ENCODE data around the gene ZXDC.

Gene ZXDC

DNA sequence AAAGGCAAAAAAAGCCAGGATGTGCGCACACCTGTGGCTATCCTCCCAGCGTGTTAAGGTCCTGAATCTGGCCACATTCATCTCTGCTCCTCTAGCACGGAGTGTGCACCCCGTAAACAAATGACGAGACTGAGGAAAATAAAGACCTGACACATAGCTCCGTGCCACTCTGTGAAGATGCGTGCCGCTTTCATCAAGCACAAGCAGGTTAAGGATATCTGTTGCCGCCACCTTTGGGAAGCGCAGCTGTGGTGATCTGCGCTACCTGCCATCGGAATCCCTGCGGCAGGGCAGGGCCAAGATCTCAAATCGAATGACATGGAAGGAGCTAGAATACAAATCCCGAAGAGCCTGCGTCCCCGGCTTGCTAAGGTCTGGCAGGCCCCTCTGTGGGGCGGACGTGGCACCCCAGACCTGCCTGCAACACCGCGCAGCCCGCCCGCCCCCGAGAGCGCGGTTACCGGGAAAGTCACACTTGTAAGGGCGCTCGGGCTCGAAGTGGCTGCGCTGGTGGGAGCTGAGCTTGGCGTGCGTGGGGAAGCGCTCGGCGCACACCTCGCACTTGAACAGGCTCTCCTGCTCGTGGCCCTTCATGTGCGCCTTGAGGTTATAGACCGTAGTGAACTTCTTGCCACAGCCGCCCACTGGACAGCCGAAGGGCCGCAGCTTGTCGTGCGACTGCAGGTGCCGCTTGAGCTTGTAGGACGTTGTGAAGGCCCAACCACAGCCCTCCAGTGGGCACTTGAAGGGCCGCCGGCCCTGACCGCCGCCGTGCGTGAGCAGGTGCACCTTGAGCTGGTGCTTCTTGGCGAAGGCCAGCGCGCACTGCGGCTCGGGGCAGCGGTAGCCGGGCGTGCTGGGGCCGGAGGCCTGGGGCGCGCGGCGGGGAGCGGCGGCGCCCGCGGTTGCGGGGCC is 936 bp downstream of the ZXDC start:
- DNase-seq (ENCODE audit: low read depth) = peak; percentile 9

DNA sequence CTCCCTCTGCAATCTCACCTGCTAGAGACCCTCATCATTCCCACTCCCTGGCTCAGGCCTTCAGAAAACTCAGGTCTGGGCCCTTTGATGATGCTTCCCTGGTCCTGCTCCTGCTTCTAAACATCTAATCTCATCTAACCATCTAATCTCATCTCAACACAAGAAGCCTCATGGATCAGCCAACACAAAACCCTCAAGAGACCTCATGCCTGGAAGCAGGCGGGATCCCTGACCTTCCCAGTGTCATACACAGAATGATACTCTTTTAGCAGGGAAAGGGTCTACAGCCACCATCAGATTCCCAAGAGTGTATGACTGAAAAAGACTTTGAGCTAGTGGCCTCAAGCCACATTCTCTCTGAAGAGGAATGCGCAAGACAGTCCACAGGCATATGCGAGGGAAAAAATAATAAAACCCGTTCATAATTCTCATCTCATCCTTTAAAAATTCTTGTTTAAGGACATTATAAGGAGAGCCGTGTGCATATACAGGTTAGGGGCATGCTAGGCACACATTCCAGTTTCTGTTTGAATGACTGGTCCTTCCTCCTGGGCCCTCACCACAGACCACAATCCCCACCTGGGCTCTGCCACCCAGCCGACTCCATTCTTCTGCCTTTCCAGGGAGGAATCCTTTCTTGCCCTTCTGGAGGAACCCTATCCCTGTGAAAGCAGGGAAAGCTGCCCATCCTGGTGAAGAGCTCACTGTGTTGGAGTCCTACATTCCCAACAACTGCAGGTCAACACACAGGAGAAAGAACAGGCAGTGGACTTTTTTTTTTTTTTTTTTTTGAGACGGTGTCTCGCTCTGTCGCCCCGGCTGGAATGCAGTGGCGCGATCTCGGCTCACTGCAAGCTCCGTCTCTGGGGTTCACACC is 2.2 kb downstream of the ZXDC start:
- no peak for DNase-seq (ENCODE audit: low read depth)

- no peak for DNase-seq (ENCODE audit: low read depth)
Measured at GRCh38 chr3:126472277-126473006, 3.2 kb downstream of the ZXDC start.

DNA sequence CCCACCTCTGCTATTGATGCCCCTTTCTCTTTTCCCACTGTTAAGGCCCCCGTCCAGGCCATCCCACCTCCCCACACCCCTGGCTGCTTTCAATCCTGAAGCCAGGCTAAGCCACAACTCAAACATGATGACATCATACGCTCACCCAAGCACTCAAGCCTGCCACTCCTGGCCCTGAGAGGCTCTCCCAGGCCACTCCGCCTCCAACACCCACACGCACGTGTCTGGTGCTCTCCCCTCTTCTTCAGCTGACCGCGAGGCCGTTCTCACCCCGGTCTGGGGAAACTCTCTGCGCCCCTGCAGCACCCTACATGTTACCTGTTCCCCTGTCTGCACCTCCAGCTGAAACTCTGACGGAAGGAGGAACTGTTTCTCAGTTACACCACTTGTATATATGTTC is 6.2 kb downstream of the ZXDC start:
- DNase-seq (ENCODE audit: low read depth) = no peak

DNA sequence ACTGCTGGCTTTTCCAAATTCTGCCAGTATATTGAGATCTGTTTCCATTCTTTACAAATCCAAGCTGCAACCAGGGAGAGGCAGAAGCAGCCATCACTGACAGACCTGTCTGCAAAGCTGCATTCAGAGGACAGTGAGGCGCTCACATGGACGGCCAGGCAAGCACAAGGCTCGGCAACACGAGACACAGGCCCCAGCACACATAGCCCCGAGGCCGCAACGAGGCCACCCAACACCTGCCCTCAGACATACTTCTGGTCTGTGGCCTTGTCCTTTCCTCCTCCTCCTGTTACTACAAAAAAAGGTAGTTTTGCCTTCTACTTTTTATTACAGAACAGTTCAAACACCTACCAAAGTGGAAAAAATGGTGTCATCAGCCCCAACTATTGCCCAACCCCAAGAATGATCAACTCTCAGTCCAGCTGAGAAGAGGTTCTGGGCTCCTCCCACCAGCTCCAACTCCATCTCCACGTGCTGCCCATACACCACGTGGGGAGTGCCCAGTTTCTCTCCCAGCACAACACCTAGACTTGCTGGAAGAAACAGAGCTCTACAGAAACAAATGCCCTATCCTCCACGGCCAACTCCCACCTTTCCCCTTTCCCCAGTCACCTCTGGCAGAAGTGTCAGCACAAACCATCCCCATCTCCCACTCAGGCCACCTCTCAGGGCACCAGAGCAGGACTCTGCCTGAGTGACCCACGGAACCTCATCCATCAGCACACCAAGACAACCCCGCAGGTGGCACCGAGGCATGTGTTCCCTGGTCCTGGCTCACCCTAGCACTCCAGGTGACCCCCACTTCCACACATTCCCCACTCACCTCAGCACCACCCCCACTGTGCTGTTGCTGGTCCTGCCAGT is 7.4 kb downstream of the ZXDC start:
- DNase-seq (ENCODE audit: low read depth) = no peak

DNA sequence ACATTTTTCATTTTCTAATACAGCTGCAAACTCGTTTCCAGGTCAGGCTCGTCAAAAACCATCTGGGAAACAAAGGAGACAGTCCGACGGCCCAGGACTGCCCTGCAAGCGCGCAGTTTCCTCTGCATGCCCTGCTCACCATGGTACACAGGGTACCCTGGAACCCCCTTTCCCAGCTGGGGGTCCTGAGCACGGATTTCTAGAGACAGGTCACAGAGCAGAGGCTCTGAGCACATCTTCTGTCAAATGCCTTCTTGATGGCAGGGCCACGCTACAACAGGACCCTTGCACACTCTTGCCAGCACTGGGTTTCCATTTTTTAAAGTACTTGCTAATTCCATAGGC is 8.1 kb downstream of the ZXDC start:
- no peak for DNase-seq (ENCODE audit: low read depth)

DNA sequence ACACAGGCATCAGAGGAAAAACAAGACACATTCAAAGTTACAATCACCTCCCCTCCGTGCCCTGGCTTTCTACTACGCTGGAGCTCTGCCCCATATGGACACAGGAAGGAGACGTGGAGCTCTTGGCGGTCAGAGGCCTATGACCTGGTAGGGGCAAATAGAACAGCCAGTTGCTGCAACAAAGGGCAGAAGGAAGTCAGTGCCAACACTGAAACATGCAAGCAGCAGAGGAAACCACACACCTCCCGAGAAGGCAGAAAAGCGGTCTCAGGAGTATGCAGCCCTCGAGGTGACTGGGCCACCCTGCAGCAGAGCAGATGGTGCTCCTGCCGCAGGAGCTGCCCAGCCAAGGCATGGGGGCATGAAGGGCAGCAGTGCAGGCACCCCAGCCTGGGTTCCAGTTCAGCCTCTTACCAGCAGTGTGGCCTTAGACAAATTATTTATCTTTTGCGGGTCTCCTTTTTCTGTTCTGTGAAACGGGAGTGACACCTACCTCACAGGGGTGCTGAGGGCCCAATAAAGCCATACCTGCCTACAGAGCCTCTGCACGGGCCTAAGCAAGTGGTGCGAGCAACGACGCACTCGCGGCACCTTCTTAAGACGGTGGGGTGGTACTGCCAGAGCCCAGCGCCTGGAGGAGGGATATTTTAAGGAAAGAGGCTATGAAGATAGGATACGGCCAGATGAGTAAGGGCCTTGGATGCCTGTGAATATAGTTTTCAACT is 8.6 kb downstream of the ZXDC start:
- DNase-seq (ENCODE audit: low read depth) = no peak

- no peak for DNase-seq (ENCODE audit: low read depth)
Measured at GRCh38 chr3:126465928-126466544, 9.7 kb downstream of the ZXDC start.

GRCh38 chr3:126464997-126465396 is 10.7 kb downstream of the ZXDC start:
- DNase-seq (ENCODE audit: low read depth) = no peak

- DNase-seq (ENCODE audit: low read depth) = no peak
Measured at GRCh38 chr3:126464494-126464893, 11.2 kb downstream of the ZXDC start.

GRCh38 chr3:126464093-126464492 is 11.6 kb downstream of the ZXDC start:
- no peak for DNase-seq (ENCODE audit: low read depth)

DNA sequence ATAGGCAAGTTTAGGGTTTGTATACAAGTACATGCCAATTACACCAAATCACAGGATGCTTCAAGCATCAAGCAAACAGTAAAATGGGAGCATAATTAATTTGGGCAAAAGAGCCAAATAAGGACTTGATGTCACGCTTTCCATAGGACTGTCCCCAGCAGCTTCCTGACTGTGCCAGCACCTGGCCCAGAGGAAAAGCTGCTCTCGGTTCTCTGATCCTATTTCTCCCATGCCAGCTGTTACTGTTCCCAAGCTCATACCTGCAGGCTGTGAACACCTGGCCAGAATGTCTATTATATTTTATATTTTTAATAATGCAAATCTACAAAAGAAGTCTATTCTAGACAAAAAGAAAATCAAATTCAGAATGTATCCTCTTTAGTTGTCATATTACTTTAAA is 12.2 kb downstream of the ZXDC start:
- DNase-seq (ENCODE audit: low read depth) = no peak

DNA sequence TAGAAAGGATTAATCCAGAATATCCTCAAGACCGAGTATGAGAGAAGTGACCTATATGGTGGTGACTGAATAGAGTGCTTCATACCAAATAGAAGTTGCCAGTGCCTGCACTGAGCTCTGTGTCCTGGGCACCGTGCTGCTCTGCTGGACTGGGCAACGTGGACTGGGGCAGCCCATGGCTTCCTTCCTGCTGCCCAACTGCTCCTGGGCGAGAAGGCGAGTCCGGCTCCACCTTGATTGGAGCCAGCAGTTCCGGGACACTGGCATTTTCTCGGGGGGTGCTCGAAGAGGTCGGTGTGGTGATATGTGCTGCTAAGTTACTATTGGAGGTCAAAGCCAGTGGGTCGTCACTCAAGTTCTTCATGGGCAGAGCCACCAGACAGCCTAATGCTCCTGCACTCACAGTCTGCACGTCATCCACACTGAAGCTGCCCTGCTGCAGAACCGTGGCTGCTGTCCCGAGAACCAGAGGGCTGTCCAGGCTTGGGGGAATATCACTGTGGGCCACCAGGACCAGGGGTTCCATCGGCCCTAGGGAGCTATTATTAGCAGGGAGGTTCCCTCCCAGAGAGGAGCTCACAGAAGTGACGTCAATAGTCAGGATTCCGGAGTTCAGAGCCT is 14.1 kb downstream of the ZXDC start:
- no peak for DNase-seq (ENCODE audit: low read depth)

DNA sequence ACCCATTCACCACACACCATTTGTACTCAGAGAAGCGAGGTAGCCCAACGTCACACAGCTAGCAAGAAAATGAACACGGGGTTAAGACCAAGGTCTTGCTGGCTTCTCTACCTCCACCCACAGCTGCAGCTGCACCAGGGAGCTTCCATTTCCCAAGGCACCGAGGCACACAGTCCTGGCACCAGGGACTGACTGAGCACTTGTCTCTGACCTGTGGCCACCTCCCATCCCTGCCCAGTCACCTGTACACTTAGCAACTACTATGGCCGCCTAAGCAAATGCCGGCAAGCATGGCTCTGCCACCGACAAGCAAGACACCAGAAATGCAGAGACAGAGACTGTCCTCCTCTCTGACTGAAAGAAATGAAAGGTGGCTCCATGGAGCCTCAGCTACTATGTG is 15.3 kb downstream of the ZXDC start:
- DNase-seq (ENCODE audit: low read depth) = no peak

DNA sequence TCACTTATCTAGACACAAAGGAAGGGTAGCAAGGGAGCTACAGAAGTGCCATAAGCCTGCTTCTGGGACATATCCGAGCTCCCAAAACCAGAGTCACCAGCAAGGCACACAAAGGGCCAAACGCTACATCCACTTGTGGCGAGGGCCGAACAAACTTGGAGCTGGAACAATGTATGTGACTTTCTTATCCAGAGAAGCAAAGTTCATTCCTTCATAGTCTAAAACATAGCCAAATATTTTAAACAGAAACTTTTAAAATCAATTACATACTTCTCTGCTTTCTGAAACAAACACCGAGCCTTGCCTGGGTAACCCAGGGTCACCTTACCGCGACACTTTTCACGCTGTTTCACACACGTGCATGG is 15.9 kb downstream of the ZXDC start:
- DNase-seq (ENCODE audit: low read depth) = no peak

DNA sequence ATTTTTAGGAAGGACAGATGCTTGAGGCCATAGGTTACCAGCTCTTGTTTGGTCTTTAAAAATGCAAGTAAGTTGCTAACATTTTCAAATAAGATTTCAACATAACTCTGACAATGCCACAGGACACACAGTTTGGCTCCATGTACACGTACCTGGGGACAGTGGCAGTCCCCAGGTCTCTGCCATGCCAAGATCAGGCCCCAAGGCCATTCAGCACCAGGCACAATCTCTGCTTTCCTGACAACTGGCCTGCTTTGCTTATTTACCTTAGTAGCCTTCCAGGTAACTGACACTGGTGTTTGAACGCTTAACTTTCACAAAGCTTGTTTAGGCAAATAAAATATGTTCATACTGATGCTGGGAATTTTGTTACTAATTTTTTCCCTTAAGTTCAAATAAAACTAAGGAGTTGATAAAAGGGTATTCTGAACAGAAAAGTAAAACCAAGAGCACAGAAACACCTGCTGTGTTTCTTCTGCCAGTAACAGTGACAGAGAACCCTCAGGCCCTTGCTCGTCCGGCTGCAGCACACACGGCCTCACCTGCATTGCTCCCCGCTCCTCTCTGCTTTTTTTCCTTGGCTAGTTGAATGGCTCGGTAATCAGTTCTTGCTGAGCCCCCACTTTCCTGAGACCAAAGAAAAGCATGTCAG is 16.5 kb downstream of the ZXDC start:
- no peak for DNase-seq (ENCODE audit: low read depth)

- DNase-seq (ENCODE audit: low read depth) = no peak
Measured at GRCh38 chr3:126456766-126457388, 18.8 kb downstream of the ZXDC start.

GRCh38 chr3:126456211-126456610 is 19.5 kb downstream of the ZXDC start:
- no peak for DNase-seq (ENCODE audit: low read depth)
